GM21528 (cell line): Measurements from ENCODE around the gene LCORL.
"Not testable (repeated sequence)": the region's sequence is repeated elsewhere in the genome, so short reads cannot be mapped to it uniquely, and the experiment has no call there.

ENCODE experiments used
- ATAC-seq: cut with Tn5 transposase; IDR thresholded peaks from one replicate; pipeline ENCODE4 v1.9.1; 2021; ENCODE audit warnings: mild to moderate bottlenecking, moderate library complexity; ENCODE audit not compliant: unreplicated experiment, low FRiP score

The LCORL gene

DNA sequence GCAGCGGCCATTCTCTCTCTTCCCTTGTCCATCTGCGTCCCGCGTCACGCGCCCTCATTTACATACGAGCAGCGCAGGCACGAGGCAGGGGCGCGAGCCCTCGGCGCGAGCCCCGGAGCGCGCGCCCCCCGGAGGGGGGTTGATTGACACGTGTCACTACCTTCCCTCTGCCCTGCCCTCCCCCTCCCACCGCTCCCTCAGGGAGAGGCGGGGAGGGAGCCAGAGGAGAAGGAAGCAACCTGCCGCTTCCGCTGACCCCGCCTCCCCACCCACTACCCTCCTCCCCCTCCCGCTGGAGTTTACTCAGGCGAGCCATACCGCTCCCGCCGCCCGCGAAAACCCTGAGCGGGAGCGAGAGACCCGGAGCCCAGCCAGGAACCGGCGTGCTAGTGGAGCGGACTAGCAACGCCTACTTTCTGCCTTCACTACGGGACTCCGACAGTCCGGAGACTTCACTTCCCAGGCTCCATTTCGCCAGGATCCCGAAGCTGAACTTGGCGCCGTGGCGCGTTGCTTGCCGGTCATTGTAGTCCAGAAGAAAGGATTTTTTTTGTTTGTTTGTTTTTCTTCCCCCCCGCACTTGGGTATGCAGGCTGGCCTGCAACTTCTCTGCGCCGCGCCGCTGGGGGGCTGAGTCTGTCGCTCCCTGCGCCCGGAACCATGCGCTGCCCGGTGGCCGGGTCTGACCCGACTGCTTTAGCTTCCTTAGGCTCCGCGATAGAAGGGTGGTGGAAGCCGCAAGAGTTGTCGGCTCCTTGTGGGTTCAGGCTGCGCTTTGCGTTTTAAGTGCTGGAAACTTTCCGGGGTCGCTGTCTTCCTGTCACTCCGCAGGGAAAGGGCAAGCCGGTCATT is at the start of gene LCORL:
Gene LCORL, minus strand, starts transcription at position 36 of the 852 bp plus-strand sequence. Its CDS starts 4 bp downstream, at position 32.
- ATAC-seq, result peak; percentile 83

DNA sequence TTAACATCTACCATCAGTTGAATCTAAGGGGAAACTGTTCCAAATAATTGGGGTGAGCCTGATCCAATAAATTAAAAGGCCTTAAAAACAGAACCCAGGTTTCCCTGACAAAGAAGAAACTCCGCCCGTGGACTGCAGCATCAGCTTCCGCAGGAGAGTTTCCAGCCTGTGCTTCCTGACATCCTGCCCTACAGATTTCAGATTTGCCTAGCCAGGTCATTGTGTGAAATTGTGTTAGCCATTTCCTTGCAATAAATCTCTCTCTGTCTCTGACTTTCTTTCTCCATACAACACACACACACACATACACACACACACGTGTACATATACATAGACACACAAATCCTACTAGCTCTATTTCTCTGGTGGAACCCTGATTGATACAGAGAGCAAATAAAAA is 48.3 kb upstream of the LCORL start:
- no peak for ATAC-seq

DNA sequence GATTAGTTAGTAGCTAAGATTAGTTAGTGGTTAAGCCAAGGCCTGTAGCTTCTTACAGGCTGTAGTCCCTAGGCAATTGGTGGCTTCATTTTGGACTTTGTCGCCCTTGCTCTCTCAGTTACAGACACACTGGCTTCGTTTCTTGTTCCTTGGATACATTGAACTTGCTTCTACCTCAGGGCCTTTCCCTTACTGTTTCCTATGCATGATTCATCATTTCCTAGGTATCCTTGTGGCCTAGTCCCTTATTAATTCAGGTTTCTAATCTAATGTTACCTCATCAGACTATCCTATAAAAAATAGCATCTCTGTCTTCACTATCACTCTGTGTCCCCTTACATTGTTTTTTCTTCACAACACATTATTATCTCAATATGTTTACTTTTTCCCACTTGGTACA is 45.5 kb upstream of the LCORL start:
- ATAC-seq, result no peak

DNA sequence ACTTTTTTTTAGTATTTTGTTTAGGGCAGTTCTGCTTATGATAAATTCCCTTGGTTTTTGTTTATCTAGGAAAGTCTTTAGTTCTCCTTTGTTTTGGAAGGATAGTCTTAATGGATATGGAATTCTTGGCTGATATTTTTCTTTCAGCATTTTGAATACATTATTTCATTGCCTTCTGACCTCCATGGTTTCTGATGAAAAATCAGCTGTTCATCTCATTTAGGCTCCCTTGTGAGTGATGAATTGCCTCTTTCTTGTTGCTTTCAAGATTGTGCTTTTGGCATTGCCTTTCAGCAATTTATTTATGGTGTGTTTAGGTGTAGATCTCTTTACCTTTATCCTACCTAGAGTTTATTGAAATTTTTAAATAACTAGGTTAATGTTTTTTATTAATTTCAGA is 41.5 kb upstream of the LCORL start:
- ATAC-seq, result no peak

DNA sequence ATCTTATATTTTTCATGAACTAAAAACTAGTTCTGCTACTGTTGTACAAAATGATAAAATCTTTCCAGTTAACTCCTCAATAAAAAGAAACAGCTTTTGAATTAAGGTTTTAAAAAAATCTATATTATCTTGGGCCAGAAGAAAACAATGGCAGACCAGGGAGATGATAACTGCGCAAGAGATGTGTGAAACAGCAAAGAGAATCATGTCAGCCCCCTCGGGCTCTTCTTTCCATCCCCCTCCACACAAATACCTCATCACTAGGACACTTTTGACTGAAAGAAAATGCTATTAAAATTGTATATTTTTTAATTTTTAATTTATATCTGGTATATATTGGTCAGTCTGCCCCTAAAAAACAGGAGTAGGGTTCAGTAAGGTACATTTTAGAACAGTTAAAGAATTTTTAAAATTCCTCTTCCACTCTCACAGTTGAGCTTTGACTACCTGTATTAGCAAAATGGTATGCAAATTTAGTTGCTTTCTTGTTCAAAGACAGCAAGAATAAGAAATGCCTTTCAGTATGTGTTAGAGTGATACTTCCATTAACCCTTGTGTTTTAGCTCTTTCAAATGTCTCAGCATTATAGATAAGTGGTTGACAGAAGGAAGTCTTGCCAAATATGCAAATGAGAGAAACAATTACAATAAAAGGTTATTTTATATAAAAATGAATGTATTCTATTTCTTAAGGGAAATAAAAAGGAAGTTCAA is 36.4 kb upstream of the LCORL start:
- ATAC-seq, result peak; percentile 72

DNA sequence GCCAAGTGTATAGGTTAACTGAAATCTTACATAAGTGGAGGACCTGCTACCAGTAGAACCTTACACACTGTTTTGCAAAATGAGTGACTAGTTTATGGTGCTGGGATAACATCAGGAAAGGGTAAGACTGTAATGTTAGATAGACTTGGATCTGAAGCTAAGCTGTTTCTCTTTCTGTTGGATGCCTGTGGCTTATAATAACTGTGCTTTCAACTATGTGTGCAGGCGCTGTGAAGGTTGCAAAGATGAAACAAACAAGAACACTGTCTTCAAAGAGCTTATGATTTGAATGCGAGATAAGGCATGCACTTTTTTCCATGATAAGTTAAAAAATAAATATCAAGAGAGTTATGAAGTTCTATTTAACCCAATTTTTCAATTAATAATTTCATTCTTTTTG is 34.5 kb upstream of the LCORL start:
- ATAC-seq, result no peak

DNA sequence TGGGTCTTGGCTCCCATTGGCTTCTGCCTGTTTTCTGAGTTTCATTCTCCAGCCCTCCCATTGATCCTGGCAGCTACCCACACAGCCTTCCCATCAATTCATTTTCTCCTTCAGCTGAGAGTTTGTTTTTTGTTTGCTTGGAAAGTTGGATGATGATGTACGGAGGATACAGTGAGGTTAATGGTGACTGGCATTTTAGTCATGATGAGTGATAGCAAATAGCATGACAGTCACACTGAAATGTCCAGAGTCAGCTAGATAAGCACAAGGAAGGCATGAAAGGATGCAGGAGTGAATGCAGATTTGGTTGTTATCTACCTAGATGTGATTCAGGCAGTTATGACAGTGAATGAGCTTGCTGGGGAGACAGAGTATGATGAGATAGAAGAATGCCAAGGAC is 30.6 kb upstream of the LCORL start:
- ATAC-seq, result no peak

DNA sequence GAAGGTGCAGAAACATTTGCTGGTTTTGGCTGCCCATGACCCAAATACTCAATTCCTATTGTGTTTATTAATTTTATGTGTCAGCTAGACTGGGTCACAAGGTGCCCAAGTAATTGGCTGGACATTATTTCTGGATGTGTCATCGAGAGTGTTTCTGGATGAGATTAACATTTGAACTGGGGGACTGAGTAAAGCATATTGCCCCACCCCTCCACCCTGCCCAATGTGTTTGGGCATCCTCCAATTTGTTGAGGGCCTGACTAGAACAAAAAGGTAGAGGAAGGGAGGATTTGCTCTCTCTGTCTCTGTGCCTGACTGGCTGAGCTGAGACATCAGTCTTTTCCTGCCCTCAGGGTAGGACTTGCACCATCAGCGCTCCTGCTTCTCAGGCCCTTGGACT is 29.7 kb upstream of the LCORL start:
- ATAC-seq, result no peak

DNA sequence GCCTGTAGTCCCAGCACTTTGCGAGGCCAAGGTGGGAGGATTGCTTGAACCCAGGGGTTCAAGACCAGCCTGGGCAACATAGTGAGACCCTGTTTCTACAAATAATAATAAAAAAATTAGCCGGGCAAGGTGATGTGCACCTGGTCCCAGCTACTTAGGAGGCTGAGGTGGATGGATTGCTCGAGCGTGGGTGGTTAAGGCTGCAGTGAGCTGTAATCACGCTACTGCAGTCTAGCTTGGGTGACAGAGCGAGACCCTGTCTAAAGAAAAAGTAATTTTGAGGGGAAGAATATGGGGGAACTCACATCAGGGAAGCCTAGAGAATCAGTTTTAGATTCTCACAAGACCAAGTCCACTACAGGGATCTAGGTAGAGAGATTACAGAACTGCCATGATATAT is 28.9 kb upstream of the LCORL start:
- no peak for ATAC-seq

DNA sequence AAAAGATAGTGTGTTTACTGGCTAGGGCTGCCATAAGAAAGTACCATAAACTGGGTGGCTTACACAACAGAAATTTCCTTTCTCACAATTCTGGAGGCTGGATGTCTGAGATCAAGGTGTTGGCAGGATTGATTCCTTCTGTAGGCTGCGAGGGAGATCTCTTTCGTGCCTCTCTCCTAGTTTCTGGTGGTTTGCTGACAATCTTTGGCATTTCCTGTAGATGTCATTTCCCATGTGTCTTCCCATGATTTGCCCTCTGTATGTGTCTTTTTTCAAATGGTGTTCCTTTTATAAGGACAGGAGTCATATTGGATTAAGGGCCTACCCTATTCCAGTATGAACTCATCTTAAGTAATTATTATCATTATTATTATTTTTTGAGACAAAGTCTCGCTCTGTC is 27.9 kb upstream of the LCORL start:
- ATAC-seq, result no peak

DNA sequence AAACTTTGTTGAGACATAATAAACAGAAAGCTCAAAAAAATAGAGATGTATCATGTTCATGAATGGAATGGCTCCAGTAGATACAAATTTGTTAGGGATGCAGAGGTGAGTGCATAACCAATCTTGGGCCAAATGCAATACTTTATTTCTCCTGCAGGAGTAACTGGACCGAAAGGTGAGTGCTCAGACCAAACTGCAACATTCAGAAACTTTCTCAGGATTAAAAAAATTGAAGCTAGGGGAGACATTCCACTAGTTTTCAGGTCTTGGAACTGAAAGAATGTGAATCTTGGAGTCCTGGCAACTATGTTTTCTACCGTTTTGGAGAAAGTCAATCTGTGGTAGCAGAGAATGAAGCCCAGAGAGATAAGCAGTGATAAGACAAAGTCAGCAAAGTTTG is 21.2 kb upstream of the LCORL start:
- no peak for ATAC-seq

DNA sequence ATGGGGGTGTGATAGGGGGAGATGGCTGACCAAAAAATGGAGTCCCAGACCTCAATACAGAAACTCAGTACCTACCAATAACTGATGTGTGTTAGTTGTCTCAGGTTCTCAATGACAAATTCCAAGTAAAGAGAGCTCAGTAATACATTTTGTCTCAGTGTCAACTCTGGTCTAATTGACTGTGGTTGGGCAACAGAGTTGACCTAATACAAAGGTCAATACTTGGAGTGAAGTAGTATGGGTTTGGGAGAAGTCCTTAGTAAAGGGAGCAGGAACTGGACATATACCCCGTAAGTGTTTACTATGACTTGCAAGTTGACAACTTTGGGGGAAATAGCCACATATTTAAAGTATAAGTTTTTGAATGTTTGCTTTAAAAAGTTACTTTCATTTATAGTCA is 20.5 kb upstream of the LCORL start:
- ATAC-seq, result no peak

DNA sequence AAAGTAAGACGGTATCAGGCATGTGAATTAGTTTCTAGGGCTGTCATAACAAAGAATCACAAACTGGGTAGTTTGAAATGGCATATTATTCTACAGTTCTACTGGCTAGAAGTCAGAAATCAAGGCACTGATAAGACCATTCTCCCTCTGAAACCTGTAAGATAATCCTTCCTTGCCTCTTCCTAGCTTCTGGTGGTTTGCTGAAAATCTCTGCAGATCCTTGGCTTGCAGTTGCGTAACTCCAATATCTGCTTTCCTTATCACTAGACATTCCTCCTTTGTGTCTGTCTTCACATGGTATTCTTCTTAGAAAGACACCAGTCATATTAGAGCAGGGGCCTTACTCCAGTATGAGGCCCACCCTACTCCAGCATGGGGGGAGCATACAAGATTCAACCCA is 19.6 kb upstream of the LCORL start:
- ATAC-seq, result no peak

DNA sequence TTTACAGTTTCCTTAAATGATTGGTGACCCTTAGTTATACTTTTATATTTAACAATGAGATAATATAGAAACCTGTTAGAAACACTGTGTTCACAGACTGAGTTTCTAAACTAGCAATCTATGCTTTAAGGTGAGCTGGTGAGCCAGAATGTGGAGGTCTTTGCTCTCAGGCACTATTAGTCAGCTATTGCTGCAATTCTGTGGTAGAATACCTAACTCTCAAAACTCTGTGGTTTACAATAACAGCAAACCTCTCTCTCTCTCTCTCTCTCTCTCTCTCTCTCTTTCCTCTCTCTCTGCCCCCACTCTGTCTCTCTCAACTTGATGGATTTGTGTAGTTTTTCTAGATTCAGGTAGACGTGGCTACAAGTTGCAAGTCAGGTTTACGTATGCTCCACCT is 17.6 kb upstream of the LCORL start:
- ATAC-seq, result peak; percentile 72

DNA sequence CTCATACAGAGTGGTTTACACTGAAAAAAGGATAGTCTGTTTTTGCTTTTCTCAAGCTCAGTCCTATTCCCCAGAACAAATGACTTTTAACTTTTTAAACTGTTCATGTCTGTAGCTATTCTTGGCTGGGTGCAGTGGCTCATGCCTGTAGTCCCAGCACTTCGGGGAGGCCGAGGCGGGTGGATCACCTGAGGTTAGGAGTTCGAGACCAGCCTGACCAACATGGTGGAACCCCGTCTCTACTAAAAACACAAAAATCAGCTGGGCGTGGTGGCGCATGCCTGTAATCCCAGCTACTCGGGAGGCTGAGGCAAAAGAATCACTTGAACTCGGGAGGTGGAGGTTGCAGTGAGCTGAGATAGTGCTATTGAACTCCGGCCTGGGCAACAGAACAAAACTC is 14.8 kb upstream of the LCORL start:
- not testable (repeated sequence) for ATAC-seq

DNA sequence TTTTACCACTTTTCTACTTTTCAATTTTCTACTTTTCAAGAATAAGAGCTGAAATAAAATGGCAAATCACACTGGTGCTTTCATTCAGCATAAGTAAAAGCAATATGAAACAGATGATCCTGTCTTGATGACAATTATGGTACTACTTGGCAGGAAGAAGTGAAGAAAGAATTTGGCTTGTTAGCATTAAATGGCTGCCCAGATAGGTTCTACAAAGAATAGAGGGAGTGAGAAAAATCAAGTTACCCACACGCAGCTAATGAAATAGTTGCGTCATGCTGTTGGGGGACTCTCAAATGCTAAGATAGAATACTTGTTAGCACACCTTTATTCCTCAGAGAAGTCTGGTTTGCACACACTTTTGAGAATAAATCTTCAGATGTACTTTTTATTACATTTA is 12.5 kb upstream of the LCORL start:
- no peak for ATAC-seq

DNA sequence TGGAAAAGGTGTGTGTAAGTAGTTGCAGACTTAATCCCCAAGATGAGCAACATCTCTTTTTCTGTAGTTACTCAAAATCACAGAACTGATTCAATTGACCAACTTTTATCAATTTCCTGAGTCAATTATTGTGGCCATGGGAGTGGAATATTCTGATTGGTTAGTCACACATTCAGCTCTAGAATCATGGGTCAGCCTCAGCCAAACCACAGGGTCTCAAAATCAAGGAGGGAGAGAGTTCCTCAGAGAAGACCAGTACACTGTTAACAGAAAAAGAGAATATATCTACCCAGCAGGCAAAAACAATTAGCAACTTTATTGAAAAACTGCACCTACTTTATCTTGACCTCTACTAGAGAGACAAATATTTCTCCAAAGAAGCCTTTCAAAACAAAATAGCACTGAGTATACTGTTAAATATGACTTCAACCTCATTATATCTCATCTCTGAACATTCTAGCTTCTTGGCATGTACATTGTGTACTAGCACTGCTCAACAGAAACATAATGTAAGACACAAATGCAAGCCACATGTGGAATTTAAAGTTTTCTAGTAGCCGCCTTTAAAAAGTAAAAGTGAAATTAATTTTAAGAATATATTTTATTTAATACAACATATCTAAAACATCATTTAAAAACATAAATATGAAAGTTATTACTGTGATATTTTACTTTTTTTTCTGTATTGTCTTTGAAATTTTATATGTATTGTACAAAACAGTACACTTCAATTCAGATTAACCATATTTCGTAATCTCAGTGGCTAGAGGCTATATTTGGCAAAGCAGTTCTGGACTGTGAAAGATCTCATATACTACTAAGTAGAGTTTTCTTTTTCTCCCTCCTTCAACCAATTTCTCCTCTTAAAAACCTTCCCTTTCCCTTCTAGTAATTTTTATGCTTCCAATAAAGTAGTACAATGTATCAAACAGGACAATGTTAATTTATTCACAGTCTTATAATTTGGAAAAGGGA is 11.8 kb upstream of the LCORL start:
- ATAC-seq, result no peak

DNA sequence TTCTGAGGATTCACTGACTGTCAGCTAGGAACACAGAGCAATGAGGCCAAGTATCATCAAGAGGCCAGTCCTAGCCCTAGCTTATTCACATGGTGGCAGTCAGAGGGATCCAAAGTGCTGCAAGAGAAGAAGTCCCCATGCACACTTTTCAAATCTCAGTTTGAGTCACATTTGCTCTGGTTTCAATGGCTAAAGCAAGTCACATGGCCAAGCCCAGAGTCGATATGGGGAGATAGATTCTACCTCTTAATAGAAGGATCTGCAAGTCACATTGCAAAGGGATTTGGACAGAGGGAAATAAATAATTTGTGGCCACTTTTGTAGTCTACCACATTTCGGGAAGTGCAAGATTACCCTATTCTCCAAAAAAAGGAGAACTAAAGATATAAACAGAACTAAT is 3.7 kb upstream of the LCORL start:
- ATAC-seq, result no peak

DNA sequence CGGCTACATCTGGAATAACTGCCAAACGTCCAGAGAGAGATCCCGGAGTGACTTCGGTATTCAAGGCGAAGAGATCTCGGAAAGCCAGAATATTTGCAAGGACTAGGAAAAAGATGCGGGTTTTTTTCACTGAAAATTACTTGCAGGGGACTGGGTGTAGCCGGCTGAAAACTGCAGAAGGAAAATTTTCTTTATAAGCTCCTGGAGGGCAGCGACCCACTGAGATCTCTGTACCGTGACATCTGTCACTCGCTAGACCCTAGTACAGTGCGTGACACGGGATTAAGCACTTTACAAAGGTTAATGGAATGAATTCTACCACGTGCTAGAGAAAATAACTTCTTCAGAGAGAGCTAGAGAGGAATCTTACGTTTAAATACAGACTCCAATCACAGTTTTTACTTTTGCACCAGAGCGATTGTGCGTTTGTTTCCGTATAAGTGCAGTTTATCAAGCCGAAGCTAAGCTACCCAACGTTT is 1.1 kb upstream of the LCORL start:
- no peak for ATAC-seq

DNA sequence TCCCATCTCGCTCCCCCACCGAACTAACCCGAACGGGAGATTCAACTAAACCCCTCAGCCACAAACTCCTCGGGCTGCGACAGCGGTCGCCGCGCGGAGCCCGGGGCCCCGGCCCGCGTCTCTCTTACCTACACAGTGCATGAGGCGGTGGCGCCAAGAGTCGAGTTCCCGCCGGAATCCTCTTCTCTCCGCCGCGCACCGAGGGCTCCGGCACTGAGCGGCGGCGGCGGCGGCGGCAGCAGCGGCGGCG is 160 bp downstream of the LCORL start:
- ATAC-seq, result peak; percentile 21
